HCT116 (cell line): ENCODE results near the gene ACTR1B.

Experiments
- ELF1 ChIP-seq: IDR thresholded peaks from 2 replicates; pipeline ENCODE4 v1.6.1; 2012; ENCODE audit warnings: low read depth, borderline replicate concordance
- EZH2 ChIP-seq: fragments of 200-600 bp; sonication (generic); IDR thresholded peaks from 2 replicates; pipeline ENCODE4 v1.6.1; 2017; ENCODE audit warnings: antibody characterized with exemption, mixed run types
- EZH2phosphoT487 ChIP-seq: fragments of 200-600 bp; IDR thresholded peaks from 2 replicates; pipeline ENCODE4 v1.6.1; 2018; ENCODE audit warnings: antibody characterized with exemption, borderline replicate concordance
- JUND ChIP-seq: IDR thresholded peaks from 2 replicates; pipeline ENCODE4 v1.6.1; 2012
- POLR2AphosphoS5 ChIP-seq: IDR thresholded peaks from 2 replicates; pipeline ENCODE4 v1.6.1; 2011; ENCODE audit warnings: mild to moderate bottlenecking, low read depth, low read length, moderate library complexity
- TCF7L2 ChIP-seq: IDR thresholded peaks from 2 replicates; pipeline ENCODE4 v1.7.0; 2011; ENCODE audit warnings: borderline replicate concordance, inconsistent platforms; ENCODE audit not compliant: insufficient read depth, insufficient read length; ENCODE audit errors: extremely low read depth
- TF ChIP-seq, protein P1 (sequence below), 3 experiments: fragments of 200-600 bp in 1 of 3; sonication (generic) in 1 of 3; IDR thresholded peaks in 2 of 3; conservative IDR thresholded peaks in 1 of 3; 2 replicates each; pipeline ENCODE4 v1.5.1; 2012 to 2017; ENCODE audit warnings: low read depth in 2 of 3, low read length in 2 of 3, antibody characterized with exemption in 1 of 3, borderline replicate concordance in 1 of 3, control low read depth in 1 of 3, mild to moderate bottlenecking in 1 of 3, mixed read lengths in 1 of 3, mixed run types in 1 of 3, moderate library complexity in 1 of 3; ENCODE audit not compliant: insufficient read depth in 1 of 3
- TF ChIP-seq, protein P2 (sequence below): IDR thresholded peaks from 2 replicates; pipeline ENCODE4 v1.6.1; 2012; ENCODE audit warnings: low read depth

DNA sequence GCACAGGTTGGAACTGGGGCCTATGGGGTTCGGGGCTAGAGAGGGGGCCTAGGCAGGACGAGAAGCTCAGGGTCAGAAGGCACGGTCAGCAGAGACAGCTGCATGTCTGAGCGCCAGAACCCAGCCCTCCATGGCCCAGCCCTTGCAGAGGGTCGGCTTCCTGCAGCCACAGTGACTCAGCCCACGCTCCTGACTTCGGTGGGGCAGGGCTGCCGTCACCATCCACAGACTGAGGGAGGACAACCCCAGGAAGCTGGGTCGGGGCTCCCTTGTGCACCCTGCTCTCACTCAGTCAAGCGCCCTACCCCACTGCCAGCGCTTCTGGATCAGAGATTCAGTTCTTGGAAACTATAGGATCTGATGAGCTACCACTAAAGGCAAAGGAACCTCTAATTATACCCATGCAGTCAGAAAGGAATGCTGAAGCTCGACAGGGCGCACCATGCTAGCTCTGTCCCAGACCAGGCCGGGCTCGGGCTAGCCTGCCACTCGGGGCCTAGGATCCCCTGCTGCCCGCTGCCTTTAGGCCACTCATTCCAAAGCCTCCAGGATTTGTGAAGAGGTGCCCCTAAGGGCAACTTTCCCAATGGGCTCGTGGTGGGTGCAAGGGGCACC, 3.0 kb downstream of the ACTR1B start:
- TF ChIP-seq, protein P1, sequence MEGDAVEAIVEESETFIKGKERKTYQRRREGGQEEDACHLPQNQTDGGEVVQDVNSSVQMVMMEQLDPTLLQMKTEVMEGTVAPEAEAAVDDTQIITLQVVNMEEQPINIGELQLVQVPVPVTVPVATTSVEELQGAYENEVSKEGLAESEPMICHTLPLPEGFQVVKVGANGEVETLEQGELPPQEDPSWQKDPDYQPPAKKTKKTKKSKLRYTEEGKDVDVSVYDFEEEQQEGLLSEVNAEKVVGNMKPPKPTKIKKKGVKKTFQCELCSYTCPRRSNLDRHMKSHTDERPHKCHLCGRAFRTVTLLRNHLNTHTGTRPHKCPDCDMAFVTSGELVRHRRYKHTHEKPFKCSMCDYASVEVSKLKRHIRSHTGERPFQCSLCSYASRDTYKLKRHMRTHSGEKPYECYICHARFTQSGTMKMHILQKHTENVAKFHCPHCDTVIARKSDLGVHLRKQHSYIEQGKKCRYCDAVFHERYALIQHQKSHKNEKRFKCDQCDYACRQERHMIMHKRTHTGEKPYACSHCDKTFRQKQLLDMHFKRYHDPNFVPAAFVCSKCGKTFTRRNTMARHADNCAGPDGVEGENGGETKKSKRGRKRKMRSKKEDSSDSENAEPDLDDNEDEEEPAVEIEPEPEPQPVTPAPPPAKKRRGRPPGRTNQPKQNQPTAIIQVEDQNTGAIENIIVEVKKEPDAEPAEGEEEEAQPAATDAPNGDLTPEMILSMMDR (IDR thresholded peaks at IDR 0.05 in 2 of 3, conservative IDR thresholded peaks at IDR 0.05 in 1 of 3; ENCODE audit: borderline replicate concordance in 1 of 3, insufficient read depth in 1 of 3, low read depth in 2 of 3, low read length in 2 of 3), result no peak
- TF ChIP-seq EZH2 (no peak), TCF7L2 (no peak), POLR2AphosphoS5 (no peak), EZH2phosphoT487 (no peak), JUND (no peak), ELF1 (no peak)
- TF ChIP-seq, protein P2, sequence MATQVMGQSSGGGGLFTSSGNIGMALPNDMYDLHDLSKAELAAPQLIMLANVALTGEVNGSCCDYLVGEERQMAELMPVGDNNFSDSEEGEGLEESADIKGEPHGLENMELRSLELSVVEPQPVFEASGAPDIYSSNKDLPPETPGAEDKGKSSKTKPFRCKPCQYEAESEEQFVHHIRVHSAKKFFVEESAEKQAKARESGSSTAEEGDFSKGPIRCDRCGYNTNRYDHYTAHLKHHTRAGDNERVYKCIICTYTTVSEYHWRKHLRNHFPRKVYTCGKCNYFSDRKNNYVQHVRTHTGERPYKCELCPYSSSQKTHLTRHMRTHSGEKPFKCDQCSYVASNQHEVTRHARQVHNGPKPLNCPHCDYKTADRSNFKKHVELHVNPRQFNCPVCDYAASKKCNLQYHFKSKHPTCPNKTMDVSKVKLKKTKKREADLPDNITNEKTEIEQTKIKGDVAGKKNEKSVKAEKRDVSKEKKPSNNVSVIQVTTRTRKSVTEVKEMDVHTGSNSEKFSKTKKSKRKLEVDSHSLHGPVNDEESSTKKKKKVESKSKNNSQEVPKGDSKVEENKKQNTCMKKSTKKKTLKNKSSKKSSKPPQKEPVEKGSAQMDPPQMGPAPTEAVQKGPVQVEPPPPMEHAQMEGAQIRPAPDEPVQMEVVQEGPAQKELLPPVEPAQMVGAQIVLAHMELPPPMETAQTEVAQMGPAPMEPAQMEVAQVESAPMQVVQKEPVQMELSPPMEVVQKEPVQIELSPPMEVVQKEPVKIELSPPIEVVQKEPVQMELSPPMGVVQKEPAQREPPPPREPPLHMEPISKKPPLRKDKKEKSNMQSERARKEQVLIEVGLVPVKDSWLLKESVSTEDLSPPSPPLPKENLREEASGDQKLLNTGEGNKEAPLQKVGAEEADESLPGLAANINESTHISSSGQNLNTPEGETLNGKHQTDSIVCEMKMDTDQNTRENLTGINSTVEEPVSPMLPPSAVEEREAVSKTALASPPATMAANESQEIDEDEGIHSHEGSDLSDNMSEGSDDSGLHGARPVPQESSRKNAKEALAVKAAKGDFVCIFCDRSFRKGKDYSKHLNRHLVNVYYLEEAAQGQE, result no peak
